ENCODE results near the gene C1orf53. TPM values are rescaled to one million over a fixed set of nuclear protein-coding genes. Genes with fewer than 3 reads are reported as not detected.

Gene C1orf53
- total RNA-seq, 1 donor from 2014 or later: 1.4 TPM

DNA sequence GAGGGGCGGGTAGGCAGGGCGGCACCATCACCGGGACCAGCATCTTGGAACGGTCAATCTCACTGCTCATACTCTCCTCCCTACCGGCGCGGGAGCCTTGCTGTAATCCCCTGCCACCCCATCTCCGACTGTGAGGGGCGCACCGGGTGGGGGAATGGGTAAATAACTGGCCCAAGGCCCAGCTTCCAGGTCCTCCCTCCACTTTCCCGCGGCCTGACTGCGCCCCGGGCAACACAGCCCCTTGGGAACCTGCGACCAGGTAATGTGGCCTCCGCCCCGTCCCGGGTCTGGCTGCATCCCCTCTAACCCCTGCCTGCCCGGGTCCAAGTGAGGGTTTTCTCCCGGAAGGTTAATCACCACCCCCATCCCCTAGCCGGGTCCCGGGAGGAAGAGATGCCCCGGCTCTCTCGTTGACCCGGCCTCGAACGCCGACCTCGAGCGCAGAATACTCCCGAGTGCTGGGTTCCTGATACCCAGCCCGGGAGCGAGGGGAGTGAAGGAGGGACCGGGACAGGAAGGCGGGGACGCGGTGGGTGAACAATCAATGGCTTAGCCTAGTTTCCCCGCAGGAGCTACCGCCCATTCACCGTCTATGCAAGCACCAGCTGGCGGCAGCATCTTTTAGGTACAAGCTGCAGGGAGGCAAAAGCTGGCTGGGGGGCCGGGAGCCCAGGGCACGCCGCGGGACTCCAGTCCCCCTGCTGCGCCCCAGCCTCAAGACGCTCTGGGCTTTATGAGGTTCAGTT, 8.9 kb downstream of the C1orf53 start:
- no peaks in the 10 kb centered on the region for H3K36me3 ChIP-seq
- H3K9me3 Mint-ChIP-seq: no peaks in the 10 kb centered on the region
- H3K9me3 ChIP-seq (ENCODE audit: low read depth): no peaks in the 10 kb centered on the region
- no peak overlapping the region for H2AFZ ChIP-seq (replicated peaks)
- no peak overlapping the region for H3K27ac ChIP-seq
- H3K4me1 ChIP-seq: peaks cover 47% of the 10 kb centered on the region
- H3K4me3 Mint-ChIP-seq: peak overlapping the region; percentile 82
- H3K4me1 Mint-ChIP-seq: peaks cover 47% of the 10 kb centered on the region
- TF ChIP-seq CTCF (IDR thresholded peaks at IDR 0.05) (no peak), EZH2phosphoT487 (IDR thresholded peaks at IDR 0.05) (peak; percentile 45), EZH2 (IDR thresholded peaks at IDR 0.05) (peak; percentile 67)
- H3F3A ChIP-seq (ENCODE audit: low read depth): peaks cover 48% of the 10 kb centered on the region
- H3K27me3 ChIP-seq: peaks cover 99% of the 10 kb centered on the region
- peaks cover 52% of the 10 kb centered on the region for H4K20me1 ChIP-seq (ENCODE audit: low read depth)
- peak overlapping the region; percentile 37 for H3K4me3 ChIP-seq
- no peak overlapping the region for H3K9ac ChIP-seq
- DNase-seq (ENCODE audit: low spot score): peak; percentile 85
- H3K36me3 Mint-ChIP-seq: no peaks in the 10 kb centered on the region
- H3K27ac Mint-ChIP-seq: no peak overlapping the region
- no peaks in the 10 kb centered on the region for H3K79me2 ChIP-seq (ENCODE audit: low read depth)
- peaks cover 94% of the 10 kb centered on the region for H3K27me3 Mint-ChIP-seq (ENCODE audit: insufficient read depth, low read depth)
- peak overlapping the region; percentile 92 for H3K4me2 ChIP-seq

GRCh38 chr1:197911857-197912696, 9.6 kb downstream of the C1orf53 start:
- TF ChIP-seq CTCF (IDR thresholded peaks at IDR 0.05): no peak
- TF ChIP-seq EZH2phosphoT487 (IDR thresholded peaks at IDR 0.05): peak; percentile 77
- TF ChIP-seq EZH2 (IDR thresholded peaks at IDR 0.05): peak; percentile 73
- Mint-ChIP-seq H3K27me3 (ENCODE audit: insufficient read depth, low read depth) (peaks cover 96% of the 10 kb centered on the region), H3K4me3 (peak overlapping the region; percentile 82), H3K27ac (no peak overlapping the region), H3K4me1 (peaks cover 55% of the 10 kb centered on the region), H3K36me3 (no peaks in the 10 kb centered on the region), H3K9me3 (no peaks in the 10 kb centered on the region)
- H3K27me3 ChIP-seq: peaks cover 99% of the 10 kb centered on the region
- no peaks in the 10 kb centered on the region for H3K79me2 ChIP-seq (ENCODE audit: low read depth)
- H4K20me1 ChIP-seq (ENCODE audit: low read depth): peaks cover 49% of the 10 kb centered on the region
- peak overlapping the region; percentile 37 for H3K4me3 ChIP-seq
- no peaks in the 10 kb centered on the region for H3K36me3 ChIP-seq
- H3K4me2 ChIP-seq: peak overlapping the region; percentile 92
- no peak overlapping the region for H2AFZ ChIP-seq (replicated peaks)
- no peak overlapping the region for H3K9ac ChIP-seq
- no peaks in the 10 kb centered on the region for H3K9me3 ChIP-seq (ENCODE audit: low read depth)
- peaks cover 55% of the 10 kb centered on the region for H3K4me1 ChIP-seq
- no peak overlapping the region for H3K27ac ChIP-seq
- DNase-seq (ENCODE audit: low spot score): peak; percentile 34
- H3F3A ChIP-seq (ENCODE audit: low read depth): peaks cover 56% of the 10 kb centered on the region

DNA sequence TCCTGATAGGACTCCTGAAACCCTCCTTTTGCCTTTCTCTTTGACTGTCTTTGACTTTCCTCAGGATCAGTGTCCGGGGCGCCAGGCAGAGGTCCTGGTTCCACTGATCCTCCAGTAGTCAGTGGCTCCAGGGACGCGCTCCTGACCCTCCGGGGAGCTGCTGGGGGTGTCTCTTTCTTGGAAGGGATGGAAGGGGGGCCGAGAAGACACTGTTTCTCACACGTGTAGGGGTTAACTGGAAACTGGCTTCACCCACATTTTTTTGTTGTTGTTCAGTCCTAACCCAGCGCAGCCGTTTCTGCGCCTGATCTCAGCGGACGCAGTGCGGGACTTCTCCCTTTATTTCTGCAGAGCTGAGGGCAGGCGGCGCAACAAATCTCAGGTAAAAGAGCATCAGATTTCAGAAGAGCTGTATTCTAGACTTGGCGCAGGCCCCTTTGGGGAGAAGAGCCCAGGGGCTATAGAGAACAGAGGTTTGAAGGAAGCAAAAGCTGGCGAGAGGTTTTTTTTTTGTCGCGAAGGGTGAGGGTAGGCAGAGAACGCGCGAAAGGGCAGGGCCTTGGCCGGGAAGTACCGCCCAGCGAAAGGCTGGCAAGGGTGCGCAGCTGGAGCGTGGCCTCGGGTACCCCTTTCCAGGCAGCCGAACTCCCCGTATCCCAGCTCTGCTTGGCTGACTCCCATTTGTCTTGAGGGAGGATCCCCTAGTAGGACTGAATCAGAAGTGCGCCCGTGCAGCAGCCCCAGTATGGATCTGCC, 10.5 kb downstream of the C1orf53 start:
- H3K9me3 Mint-ChIP-seq: no peaks in the 10 kb centered on the region
- H3K36me3 ChIP-seq: no peaks in the 10 kb centered on the region
- H3K27me3 ChIP-seq: peaks cover 99% of the 10 kb centered on the region
- H3K4me1 Mint-ChIP-seq: peaks cover 62% of the 10 kb centered on the region
- H3K4me3 Mint-ChIP-seq: peak overlapping the region; percentile 82
- peak overlapping the region; percentile 37 for H3K4me3 ChIP-seq
- no peaks in the 10 kb centered on the region for H3K36me3 Mint-ChIP-seq
- no peak overlapping the region for H3K27ac Mint-ChIP-seq
- peaks cover 96% of the 10 kb centered on the region for H3K27me3 Mint-ChIP-seq (ENCODE audit: insufficient read depth, low read depth)
- no peak overlapping the region for H3K27ac ChIP-seq
- H3K9ac ChIP-seq: no peak overlapping the region
- H3K79me2 ChIP-seq (ENCODE audit: low read depth): no peaks in the 10 kb centered on the region
- TF ChIP-seq EZH2phosphoT487 (IDR thresholded peaks at IDR 0.05) (peak; percentile 18), EZH2 (IDR thresholded peaks at IDR 0.05) (peak; percentile 55), CTCF (IDR thresholded peaks at IDR 0.05) (no peak)
- peaks cover 60% of the 10 kb centered on the region for H3F3A ChIP-seq (ENCODE audit: low read depth)
- H3K9me3 ChIP-seq (ENCODE audit: low read depth): no peaks in the 10 kb centered on the region
- peaks cover 42% of the 10 kb centered on the region for H4K20me1 ChIP-seq (ENCODE audit: low read depth)
- H2AFZ ChIP-seq (replicated peaks): no peak overlapping the region
- DNase-seq (ENCODE audit: low spot score): peak; percentile 44
- peak overlapping the region; percentile 92 for H3K4me2 ChIP-seq
- peaks cover 63% of the 10 kb centered on the region for H3K4me1 ChIP-seq
